HG03175 (cell line): ENCODE results near the gene STX16.

Experiments
- ATAC-seq: cut with Tn5 transposase; IDR thresholded peaks from one replicate; pipeline ENCODE4 v1.9.1; 2021; ENCODE audit warnings: mild to moderate bottlenecking, moderate library complexity; ENCODE audit not compliant: unreplicated experiment

Gene STX16

DNA sequence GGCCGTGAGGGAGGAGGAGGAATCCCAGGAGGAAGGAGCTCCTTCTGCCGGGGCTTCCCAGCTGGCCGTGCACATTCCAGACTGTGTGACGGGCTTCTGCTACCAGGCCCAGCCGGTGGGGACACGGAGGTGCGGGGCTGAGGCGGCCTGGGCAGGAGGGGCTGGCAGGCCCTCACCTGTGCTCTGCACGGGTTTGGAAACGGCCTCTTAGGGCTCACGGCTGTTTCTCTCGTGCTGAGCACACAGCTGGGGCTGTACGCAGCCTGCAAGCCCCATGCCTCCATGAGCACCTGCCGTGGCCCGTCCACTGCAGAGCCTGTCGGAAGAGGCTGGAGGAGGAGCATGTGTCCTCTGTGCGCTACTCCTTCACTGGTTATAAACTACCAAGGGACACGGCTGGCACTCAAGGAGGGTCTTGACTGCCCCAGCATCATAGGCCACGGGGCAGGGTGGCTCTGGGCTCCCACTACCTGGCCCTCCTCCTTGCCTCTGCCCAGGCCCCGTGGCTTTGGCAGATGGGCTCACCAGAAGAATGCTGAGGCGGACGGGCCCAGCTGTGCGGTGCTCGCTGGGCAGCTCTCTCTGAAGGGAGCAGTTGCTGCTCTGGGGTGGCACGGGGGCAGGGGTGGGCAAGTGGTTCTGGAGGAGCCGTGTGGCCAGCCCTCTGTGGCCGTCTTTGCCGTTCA is 57.3 kb downstream of the STX16 start:
- ATAC-seq: no peak

DNA sequence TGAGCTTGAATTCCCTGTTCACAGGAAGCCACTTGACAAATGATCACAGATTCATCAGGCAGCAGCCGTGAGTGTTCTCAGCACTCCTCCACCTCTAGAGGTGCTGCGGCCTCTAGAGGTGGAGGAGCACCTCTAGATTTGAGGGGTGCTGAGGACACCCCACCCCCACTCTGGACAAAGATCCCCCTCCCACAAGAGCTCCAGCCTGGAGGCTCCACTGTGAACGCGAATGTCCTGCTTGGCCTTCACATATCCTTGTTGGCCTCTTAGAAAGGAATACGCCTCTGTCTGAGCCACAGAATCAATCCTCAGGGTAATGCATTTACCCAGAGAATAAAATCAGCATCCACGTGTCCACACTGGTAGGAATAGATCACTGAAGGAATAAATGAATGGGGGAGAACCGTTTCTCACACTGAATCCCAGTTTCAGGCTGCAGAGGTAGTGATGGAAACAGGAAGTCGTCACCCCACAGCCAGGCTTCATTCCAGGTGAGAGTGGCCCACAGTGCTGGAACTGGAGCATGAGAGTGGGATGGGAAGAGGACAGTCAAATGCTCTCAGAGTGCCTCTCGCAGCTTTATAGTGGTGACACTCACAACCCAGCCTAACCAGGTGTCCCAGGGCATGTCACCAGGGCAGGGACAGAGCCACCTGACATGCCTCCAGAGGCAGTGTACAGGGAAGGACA is 58.1 kb downstream of the STX16 start:
- ATAC-seq: no peak

DNA sequence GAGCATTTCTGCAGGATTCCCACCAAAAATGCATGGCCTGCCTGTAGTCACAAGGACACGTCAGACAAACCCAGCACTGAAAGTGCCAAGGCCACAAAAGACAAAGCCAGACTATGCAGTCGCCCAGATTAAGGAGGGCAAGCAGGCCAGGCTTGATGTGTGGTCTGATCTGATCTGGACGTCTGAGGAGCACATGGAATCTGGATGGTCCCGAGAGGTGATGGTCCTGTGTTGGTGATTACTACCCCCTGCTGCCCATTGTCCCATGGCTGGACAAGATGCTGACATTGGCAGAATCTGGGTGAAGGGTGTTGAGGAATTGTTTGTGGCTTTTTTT is 58.6 kb downstream of the STX16 start:
- ATAC-seq: no peak

DNA sequence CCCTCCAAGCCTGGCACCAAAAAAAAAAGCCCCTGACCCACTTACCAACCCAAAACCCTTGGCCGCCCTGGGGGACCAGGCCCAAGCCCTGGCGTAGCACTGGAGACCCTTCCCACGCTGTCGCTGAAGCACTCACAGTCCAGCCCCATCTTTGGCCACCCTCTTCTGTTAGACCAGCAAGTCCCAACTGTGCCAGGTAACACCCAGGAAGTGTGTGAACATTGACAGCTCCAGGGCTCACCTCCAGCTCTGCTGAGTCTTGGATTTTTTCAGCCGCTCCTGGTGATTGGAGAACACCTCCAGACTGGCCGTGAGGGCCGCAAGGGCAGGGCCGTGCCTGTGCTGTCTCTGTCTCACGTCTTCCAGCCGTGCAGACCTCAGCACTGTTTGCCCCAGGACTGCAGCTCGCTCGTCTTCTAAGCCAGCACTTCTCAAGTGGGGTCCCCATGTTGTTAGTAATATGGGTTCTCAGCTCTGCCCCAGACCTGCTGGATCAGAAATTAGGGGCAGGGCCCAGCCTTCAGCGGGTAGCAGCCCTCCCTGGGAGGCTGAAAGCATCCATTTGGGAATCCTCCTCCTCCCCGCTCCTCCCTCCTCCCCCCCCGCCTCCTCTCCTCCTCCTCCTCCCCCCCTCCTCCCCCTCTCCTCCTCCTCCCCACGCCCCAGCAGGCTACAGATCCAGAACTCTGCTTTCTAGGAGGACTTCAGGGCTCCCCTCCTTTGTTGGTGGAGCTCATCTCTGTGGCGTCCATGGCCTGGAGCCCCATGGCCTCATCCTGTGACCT is 59.6 kb downstream of the STX16 start:
- ATAC-seq: no peak

DNA sequence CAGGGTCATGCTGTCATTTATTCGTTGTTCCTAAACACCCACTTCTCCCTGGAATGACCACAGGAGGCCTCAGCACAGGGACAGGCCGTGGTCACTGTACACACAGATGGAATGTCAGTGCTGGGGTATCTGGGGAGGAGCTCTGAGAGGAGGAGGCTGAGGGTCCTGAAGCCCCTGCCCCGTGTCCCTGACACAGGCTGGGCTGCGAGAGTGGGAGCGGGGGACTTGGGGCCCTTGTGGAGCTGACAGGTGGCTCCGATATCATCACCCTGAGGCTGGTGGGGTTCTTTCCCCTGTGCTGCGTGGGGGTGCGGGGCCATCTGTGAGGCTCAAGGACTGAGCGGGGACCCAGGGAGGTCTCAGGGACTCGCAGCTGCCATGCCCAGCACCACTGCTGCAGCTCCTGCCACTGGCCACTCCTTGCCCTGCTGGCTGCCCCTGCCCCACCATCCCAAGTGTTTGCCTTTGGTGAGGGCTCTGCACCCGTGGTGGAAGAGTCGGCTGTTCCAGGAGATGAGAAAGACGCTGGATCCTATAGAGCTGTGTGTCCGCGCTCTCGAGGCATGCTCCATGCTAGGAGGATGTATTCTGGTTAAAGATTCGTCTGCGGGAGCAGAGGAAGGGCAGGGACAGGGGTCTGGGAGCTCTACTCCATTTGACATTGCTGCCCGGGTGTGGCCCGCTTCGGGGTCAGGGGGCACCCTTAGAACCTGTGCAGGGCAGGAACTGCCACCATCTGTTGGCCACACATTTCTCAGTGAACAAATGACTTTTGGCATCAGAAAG is 60.4 kb downstream of the STX16 start:
- no peak for ATAC-seq

DNA sequence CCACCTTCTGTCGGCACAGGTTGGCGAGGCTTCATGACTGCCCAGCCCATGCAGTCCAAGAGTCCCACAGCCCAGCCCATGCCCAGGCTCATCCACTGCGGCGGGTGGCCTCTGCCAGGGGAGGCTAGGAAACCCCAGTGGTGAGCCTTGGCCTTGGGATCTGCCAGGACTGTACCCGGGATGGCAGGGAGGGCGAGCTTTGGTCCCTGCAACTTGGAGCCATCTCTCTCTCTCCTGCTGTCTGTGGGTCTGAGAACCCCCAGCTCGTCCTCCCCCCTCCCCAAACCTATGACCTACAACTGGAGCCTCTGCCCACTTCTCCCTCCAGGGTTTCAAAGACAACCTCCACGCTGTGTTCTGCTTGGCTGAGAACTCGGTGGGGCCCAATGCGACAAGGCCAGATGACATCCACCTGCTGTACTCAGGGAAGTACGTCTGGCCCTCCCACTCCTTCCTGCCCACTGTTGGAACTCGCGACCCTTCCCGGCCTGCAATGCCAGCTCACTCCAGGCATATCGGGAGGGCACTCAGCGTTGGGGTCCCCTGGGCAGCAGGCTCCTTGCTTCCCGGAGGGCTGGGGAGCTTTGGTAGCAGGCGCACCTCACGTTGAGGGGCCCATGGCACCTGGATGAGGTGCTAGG is 61.2 kb downstream of the STX16 start:
- no peak for ATAC-seq

DNA sequence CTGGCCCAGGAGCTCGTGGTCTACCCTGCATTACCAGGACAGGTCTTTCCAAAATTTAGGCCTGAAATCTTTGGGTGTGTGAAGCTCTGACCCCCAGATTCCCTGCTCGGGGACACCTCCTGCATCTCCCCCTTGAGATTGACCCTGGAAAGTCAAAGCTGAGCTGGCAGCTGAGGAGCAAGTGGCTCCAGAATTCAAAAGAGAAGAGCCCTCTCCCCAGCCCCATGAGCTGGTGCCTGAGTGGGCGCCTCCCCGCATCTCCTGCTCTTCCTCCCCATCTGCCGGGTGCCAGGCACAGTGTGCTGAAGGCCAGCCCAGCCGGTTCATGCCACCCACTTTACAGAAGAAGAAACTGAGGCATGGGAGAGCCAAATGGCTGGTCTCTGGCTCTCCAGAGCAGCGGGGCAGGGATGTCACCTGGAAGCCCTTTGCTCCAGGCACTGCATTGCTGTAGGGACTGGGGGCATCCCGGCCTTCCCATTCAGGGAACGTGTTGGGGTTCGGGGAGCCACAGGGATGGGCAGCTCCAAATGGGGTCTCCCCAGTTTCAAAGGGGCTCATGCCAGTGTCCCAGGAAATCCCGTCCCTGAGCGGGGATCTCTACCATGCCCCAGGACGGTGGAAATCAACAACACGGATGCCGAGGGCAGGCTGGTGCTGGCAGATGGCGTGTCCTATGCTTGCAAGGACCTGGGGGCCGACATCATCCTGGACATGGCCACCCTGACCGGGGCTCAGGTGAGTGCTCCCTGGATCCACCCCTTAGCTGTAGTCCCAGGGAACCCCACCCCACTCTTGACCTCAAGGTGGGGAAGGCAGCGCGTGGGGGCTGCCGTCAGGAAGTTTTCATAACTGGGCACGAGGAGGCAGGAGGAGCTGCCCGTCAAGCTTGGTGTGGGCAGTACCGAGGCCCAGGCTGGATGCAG is 62.0 kb downstream of the STX16 start:
- ATAC-seq: no peak

DNA sequence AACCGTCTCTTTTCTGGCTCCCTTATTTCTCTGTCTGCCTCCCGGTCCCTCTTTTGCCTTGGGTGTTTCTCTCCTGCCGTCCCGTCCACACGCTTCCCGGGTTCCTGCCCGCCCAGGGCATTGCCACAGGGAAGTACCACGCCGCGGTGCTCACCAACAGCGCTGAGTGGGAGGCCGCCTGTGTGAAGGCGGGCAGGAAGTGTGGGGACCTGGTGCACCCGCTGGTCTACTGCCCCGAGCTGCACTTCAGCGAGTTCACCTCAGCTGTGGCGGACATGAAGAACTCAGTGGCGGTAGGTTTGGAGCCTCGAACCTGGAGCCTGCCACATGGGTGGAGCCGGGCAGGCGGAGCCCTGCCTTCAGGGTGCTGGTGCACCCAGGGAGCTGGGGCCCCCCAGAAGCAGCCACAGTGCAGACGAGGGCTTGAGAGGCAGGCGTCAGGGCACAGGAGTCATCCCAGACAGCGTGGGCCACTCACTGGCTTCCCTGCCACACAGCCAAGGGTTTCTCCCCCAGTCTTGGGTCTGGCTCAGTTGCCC is 62.8 kb downstream of the STX16 start:
- ATAC-seq: no peak

DNA sequence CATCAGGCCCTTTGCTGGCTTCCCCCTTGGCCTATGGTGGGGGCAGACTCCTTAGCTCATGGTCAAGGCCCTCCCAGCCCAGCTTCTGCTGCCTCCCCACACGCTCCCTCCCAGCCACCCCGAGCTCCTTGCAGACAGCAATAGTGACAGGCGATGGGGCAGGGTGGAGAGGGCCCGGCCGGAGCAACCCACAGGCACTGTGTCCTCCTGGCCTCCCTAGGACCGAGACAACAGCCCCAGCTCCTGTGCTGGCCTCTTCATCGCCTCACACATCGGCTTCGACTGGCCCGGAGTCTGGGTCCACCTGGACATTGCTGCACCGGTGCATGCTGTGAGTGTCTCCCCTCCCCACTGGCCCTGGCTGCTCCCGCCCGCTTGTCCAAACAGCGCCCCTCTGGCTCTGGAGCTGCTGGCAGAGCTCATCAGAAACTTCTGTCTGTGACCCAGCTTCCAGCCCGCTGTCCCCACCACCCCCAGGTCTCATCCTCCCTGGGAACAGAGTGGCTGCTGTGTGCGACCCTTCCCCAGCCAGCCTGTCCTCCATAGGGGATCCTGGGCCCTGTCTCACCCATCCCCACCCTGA is 63.3 kb downstream of the STX16 start:
- no peak for ATAC-seq

DNA sequence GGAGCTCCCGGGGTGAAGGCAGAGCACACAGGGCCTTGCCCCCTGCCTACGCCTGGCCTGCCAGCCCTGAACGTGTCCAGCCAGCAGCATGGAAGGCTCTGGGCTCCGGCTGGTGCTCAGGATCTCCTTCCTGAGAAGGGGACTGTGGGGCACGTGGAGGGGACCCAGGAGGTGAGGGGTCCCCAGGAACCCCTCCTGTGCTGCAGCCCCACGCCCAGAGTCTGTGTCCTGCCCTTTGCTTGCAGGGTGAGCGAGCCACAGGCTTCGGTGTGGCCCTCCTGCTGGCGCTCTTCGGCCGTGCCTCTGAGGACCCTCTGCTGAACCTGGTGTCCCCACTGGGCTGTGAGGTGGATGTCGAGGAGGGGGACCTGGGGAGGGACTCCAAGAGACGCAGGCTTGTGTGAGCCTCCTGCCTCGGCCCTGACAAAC is 63.9 kb downstream of the STX16 start:
- no peak for ATAC-seq

DNA sequence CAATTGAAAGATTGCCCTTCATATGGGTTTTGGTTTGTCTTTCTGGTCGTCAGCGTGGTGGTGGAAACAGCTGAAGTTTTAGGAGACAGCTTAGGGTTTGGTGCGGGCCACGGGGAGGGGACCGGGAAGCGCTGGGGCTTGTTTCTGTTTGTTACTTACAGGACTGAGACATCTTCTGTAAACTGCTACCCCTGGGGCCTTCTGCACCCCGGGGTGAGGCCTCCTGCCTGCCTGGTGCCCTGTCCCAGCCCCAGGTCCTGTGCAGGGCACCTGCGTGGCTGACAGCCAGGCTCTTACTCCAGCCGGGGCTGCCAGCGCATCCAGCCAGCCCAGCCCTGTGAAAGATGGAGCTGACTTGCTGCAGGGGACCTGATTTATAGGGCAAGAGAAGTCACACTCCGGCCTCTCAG is 64.3 kb downstream of the STX16 start:
- ATAC-seq: no peak

DNA sequence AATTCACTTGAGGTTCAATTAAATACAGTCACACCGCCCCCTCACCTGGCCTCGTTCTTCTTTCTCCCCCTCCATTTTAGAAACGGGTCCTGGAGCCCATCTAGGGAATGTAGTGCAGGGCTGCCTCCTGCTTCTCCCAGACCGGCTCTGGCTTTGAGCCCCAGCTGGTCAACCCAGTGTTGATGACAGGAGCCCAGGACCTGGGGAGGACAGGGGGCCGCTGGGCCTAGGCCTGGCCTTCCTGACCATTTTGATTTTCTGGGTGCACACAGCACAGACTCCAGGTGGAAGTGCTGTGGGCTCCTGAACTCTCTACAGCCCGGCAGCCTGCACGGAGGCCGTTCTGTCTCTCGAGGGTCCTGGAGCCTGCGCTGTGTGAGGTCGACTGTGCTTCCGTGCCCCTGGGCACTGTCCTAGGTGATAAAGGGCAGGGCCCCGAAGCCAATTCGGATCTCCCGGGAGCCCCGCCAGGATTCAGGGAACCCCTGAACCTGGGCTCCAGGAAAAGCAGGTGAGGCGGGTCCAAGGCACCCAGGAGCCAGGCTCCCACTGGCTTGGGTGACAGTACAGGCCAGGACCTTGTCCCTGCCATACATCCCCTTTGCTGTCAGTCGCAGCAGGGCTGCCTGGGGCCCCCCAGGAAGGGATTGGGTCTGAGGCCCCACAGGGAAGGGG is 64.9 kb downstream of the STX16 start:
- ATAC-seq: no peak

DNA sequence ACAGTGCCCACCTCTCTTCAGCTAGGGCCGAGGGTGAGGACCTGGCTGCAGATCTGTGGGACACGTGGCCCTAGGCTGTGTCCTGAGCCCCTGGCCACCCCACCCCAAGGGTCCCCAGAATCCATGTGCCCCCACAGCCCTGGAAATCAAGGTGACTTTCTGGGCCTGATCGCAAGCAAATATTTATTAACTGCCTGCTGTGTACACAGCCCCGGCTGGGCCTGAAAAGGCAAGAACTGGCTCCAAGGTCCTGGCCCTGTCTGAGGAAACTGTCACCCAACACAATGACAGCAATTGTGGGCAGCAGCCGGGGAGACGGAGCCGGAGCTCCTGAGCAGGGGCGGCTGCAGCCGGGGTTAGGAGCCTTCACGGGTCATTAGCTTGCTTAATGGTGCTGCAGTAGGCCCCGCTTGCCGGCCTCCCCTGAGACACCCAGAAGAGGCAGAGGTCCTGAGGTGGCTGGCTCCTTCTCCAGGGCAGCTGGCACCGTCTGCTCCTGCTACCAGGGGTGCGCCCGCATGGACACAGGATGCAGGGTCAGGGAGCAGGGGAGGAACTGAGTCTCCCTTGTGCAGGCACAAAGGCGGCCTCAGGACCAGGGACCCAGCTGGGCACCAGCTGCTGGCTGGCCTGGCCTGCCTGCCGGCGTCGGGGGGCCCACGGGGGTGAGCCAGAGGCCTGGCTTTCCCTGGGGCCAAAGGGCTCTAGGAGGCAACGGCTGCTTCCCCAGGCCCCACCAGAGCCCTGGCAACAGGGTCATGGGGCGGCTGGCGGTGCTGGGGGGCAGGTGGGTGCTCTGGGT is 65.6 kb downstream of the STX16 start:
- ATAC-seq: no peak

DNA sequence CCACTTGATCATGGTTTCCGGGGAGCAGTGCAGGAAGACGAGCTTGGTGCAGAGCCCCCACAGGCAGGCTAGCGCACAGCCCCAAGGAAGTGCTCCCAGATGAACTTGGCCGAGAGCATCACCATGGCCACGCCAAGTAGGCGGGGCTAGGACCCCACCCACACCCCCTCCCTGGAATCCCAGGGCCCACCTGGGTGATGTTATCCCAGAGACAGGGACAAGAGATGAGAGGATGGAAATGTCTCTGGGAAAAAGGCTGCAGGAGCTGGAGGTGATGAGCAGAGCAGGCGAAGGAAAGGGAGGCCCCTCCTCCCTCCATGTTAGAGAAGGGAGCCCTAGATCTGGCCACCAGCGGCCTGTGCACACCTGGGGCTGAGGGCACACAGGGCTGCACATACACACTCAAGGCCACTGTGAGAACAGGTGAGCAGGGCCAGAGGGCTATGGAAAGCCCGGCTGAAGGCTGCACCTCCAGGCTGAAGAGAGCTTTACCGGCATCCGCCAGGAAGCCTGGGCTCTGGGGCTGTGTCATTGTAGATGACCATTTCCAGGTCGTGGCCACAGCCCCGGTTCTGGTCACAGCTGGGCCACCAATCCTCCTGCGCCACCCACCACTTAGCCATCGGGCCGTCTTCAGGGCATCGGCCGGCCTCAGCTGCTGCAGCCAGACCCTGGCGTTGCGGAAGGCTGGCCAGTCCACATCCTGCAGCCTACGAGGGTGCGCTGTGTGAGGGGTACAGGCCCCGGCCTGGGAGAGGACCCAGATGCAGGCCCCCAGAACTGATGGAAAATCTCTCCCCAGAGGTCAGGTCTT is 66.4 kb downstream of the STX16 start:
- ATAC-seq: no peak

DNA sequence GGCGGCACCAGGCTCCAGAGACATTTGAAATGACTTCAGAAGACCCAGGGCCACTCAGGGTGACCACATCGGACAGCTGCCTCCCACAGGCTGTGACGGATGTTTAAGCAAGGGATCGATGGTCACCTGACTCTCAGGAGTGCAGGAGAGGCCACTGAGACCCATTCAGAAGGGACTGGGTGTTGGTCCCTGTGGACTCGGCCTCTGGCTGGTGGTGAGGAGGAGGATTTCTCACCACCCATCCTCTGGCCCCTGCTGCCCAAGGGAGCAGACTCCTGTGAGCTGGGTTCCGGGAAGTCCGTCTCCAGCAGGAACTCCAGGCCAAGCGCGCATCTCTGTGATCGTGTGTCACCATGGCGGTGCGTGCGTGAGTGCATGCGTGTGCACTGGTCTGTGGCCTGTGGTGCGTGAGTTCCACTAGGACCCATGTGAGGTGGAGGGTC is 67.1 kb downstream of the STX16 start:
- no peak for ATAC-seq

DNA sequence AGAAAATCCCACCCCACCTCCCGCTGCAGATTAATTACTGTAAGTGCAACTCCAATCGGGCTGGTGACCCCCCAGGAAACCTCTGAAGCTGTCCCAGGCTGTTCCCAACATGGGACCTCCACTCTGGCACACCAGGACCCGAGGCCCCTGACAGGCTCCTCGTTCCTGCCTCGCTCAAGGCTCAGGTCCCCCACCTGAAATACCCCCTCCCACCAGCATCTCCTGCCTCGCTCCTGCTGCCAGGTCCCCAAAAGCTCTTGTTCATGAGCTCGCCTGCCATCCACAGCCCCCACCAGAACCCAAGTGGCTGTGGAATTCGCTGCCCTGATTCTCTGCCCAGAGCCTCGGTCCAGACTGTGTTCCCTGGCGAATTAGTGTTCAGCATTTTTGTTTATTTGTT is 67.6 kb downstream of the STX16 start:
- ATAC-seq: no peak

DNA sequence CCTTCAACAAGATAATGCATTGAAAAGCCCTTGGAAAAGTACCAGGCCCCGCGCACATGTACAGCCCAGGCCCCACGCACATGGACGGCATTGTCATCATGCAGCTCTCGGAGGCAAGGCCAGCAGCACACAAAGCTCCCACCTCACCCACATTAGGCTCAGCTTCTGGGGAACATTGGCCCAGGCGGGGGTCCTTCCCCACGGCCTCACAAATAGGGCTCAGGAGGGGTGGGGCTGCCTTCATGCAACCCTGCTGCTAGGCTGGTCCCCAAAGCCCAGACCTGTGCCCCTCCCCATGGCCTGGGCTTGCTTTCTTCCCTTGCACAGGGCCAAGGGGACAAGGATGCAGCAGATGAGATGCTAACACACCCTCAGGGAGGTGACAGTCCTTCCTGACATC is 68.2 kb downstream of the STX16 start:
- ATAC-seq: no peak
